GM12878 (cell line): ENCODE measurements around the gene ARHGAP15. TPM values are rescaled to one million over a fixed set of nuclear protein-coding genes. Genes with fewer than 3 reads are reported as not detected.

Experiments used
- ATAC-seq: fragments of 200-7000 bp; cut with Tn5 transposase; 3 replicates; pipeline ENCODE4 v1.9.1; 2020; ENCODE audit warnings: mild to moderate bottlenecking, moderate library complexity
- BruUV-seq: library from RNA; stranded (reverse); fragments of 400-500 nt; replicated peaks from 2 replicates; lab custom pipeline; 2021; lab: Mats Ljungman, UMichigan
- CTCF ChIA-PET: fragments of 300-600 bp; sonication (Branson Sonifier 250); formaldehyde crosslinking; extraction: SDS; loops from one replicate; lab custom pipeline; 2021; ENCODE audit warnings: inconsistent platforms; lab: Yijun Ruan, JAX
- POLR2A ChIA-PET: fragments of 350-600 bp; formaldehyde crosslinking; extraction: SDS; loops from one replicate; lab custom pipeline; 2021; ENCODE audit warnings: inconsistent platforms; lab: Charles Lee
- RAD21 ChIA-PET: fragments of 300-600 bp; sonication (Branson Sonifier 250); formaldehyde crosslinking; loops from one replicate; lab custom pipeline; 2023; ENCODE audit warnings: antibody characterized with exemption; ENCODE audit not compliant: unreplicated experiment; lab: Charles Lee
- SMC1A ChIA-PET: fragments of 300-600 bp; sonication (Branson Sonifier 250); formaldehyde crosslinking; loops from one replicate; lab custom pipeline; 2023; ENCODE audit not compliant: unreplicated experiment, uncharacterized antibody; lab: Charles Lee
- DNase-seq: peaks from one replicate; pipeline ENCODE4 v3.0.0-alpha.2; 2011; ENCODE audit warnings: low read depth, low spot score
- FAIRE-seq: peaks from 3 replicates; lab custom pipeline; 2011; peaks lifted over from hg19 to GRCh38; lab: Jason Lieb, UNC
- H2AFZ ChIP-seq: 2 replicates; pipeline ENCODE4 v1.6.0; 2011; ENCODE audit warnings: low read depth, low read length, control low read depth; ENCODE audit not compliant: control insufficient read depth
- H3K27ac ChIP-seq: 2 replicates; pipeline ENCODE4 v1.5.1; 2011; ENCODE audit warnings: control low read depth; ENCODE audit not compliant: control insufficient read depth, insufficient read depth
- H3K27me3 ChIP-seq, 2 experiments: replicated peaks in 1 of 2; 2 replicates each; pipeline versions ENCODE4 v1.6.0 to v1.6.1; 2011; ENCODE audit warnings: low read length in 1 of 2; ENCODE audit not compliant: control insufficient read depth in 2 of 2, insufficient read depth in 2 of 2
- H3K36me3 ChIP-seq, 2 experiments: 2 replicates each; pipeline ENCODE4 v1.5.1; 2011; ENCODE audit warnings: low read length in 1 of 2; ENCODE audit not compliant: control insufficient read depth in 2 of 2, insufficient read depth in 2 of 2
- H3K4me1 ChIP-seq: 2 replicates; pipeline ENCODE4 v1.6.1; 2011; ENCODE audit warnings: mild to moderate bottlenecking, low read length, moderate library complexity, mixed read lengths; ENCODE audit not compliant: control insufficient read depth, insufficient read depth
- H3K4me2 ChIP-seq: 2 replicates; pipeline ENCODE4 v1.6.0; 2011; ENCODE audit warnings: control low read depth; ENCODE audit not compliant: control insufficient read depth, insufficient read depth
- H3K4me3 ChIP-seq: fragments of 200-600 bp; sonication (generic); 2 replicates; pipeline ENCODE4 v1.5.1; 2016
- H3K79me2 ChIP-seq: 2 replicates; pipeline ENCODE4 v1.6.0; 2011; ENCODE audit warnings: low read length; ENCODE audit not compliant: control insufficient read depth, insufficient read depth
- H3K9ac ChIP-seq: 2 replicates; pipeline ENCODE4 v1.8.0; 2011; ENCODE audit warnings: low read length, control low read depth, mixed read lengths; ENCODE audit not compliant: control insufficient read depth, insufficient read depth
- H3K9me3 ChIP-seq: replicated peaks from 3 replicates; pipeline ENCODE4 v1.5.1; 2011; ENCODE audit warnings: mild to moderate bottlenecking, low read length; ENCODE audit not compliant: control insufficient read depth, insufficient read depth
- H4K20me1 ChIP-seq: 2 replicates; pipeline ENCODE4 v1.6.0; 2011; ENCODE audit not compliant: control insufficient read depth, insufficient read depth
- BCL11A ChIP-seq: IDR thresholded peaks from 2 replicates; pipeline ENCODE4 v1.6.1; 2011; ENCODE audit warnings: low read depth, low read length
- KAT2A ChIP-seq: conservative IDR thresholded peaks from 2 replicates; pipeline ENCODE4 v1.6.1; 2011; ENCODE audit warnings: low read depth, low read length; ENCODE audit not compliant: control insufficient read depth
- NBN ChIP-seq: fragments of 450-650 bp; IDR thresholded peaks from 2 replicates; pipeline ENCODE4 v1.6.1; 2016
- NR2C1 ChIP-seq: fragments of 450-650 bp; IDR thresholded peaks from 2 replicates; pipeline ENCODE4 v1.6.1; 2017; ENCODE audit warnings: antibody characterized with exemption, mild to moderate bottlenecking, moderate library complexity
- YY1 ChIP-seq: IDR thresholded peaks from 2 replicates; pipeline ENCODE4 v1.6.1; 2011; ENCODE audit warnings: low read depth, mild to moderate bottlenecking, low read length
- in situ Hi-C: fragments of 300-500 bp; cut with MboI; formaldehyde crosslinking; loops from 9 replicates; pipeline ENCODE4 v1.14.3; 2018; ENCODE audit warnings: mixed read lengths
- intact Hi-C: fragments of 100-400 bp; cut with micrococcal nuclease; formaldehyde crosslinking; loops from one replicate; pipeline ENCODE4 v1.14.2; 2022; ENCODE audit not compliant: unreplicated experiment
- polyA plus RNA-seq, 11 experiments: library from polyadenylated mRNA; depleted of rRNA in 4 of 11; unstranded in 6 of 11; stranded (reverse) in 5 of 11; fragments of >200 nt; fragmentation: Nextera tagmentation in 4 of 11; fragmentation: Illumina TruSeq in 1 of 11; extraction: Ambion mirVana in 4 of 11; extraction: Trizol in 1 of 11; gene quantifications; 1 replicate in 1 of 11; 2 replicates in 10 of 11; pipeline versions ENCODE4 v1.2.1 to v1.2.3, GENCODE V29; 2011 to 2016; ENCODE audit warnings: inconsistent platforms in 2 of 11, missing spikeins in 2 of 11, low read depth in 1 of 11
- total RNA-seq, 4 experiments: library from RNA; depleted of rRNA in 3 of 4; stranded (reverse); fragments of >200 nt in 3 of 4; fragmentation: Illumina TruSeq in 1 of 4; extraction: Trizol in 1 of 4; gene quantifications; 2 replicates each; pipeline versions ENCODE4 v1.2.1 to v1.2.3, GENCODE V29; 2013 to 2021
- TF ChIP-seq, protein P1 (sequence below): fragments of 150-350 bp; IDR thresholded peaks from 2 replicates; pipeline ENCODE4 v1.6.1; 2016; ENCODE audit warnings: low read depth, low read length

The ARHGAP15 gene
- total and polyA plus RNA-seq, 10 of the 15 experiments (the other 5 are each of a cell fraction or from before 2014, with no cell fraction given): 38.0 to 92.6 (median 66.7) TPM

- POLR2A ChIA-PET: interaction anchor here (1.0 to 1.5 kb wide), 3 partner anchors 14 to 18 kb away, joined by 3 to 6 read pairs (median 5); no protein-coding TSS in a partner anchor
- Histone ChIP-seq H3K27ac (peak overlapping the region; percentile 7; the same call in 1 of the 2 replicates), H3K79me2 (peaks cover 81% of the 10 kb centered on the region)
These were observed 18.8 kb downstream of the ARHGAP15 start for GRCh38 chr2:143148011-143148410.

More at GRCh38 chr2:143148011-143148410, 18.8 kb downstream of the ARHGAP15 start:
- Histone ChIP-seq H3K4me1 (peaks cover 35% of the 10 kb centered on the region), H3K9me3 (no peaks in the 10 kb centered on the region), H3K9ac (no peak overlapping the region), H3K4me2 (peak overlapping the region; percentile 48), H3K27me3 (no peaks in the 10 kb centered on the region), H4K20me1 (no peaks in the 10 kb centered on the region), H2AFZ (no peak overlapping the region), H3K36me3 (no peaks in the 10 kb centered on the region), H3K4me3 (no peak overlapping the region)
- FAIRE-seq (no peak), DNase-seq (no peak), ATAC-seq (peak; percentile 28)
- in situ Hi-C loops (no loop called here), intact Hi-C loops (no loop called here)
- no TSS peak for BruUV-seq
- TF ChIP-seq, protein P1, sequence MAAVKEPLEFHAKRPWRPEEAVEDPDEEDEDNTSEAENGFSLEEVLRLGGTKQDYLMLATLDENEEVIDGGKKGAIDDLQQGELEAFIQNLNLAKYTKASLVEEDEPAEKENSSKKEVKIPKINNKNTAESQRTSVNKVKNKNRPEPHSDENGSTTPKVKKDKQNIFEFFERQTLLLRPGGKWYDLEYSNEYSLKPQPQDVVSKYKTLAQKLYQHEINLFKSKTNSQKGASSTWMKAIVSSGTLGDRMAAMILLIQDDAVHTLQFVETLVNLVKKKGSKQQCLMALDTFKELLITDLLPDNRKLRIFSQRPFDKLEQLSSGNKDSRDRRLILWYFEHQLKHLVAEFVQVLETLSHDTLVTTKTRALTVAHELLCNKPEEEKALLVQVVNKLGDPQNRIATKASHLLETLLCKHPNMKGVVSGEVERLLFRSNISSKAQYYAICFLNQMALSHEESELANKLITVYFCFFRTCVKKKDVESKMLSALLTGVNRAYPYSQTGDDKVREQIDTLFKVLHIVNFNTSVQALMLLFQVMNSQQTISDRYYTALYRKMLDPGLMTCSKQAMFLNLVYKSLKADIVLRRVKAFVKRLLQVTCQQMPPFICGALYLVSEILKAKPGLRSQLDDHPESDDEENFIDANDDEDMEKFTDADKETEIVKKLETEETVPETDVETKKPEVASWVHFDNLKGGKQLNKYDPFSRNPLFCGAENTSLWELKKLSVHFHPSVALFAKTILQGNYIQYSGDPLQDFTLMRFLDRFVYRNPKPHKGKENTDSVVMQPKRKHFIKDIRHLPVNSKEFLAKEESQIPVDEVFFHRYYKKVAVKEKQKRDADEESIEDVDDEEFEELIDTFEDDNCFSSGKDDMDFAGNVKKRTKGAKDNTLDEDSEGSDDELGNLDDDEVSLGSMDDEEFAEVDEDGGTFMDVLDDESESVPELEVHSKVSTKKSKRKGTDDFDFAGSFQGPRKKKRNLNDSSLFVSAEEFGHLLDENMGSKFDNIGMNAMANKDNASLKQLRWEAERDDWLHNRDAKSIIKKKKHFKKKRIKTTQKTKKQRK: no peak
- no peak for TF ChIP-seq YY1
- no peak for TF ChIP-seq BCL11A
- no peak for TF ChIP-seq NR2C1
- no peak for TF ChIP-seq NBN
- no peak for TF ChIP-seq KAT2A
- ChIA-PET SMC1A (interaction anchor here (0.6 to 7.4 kb wide), 11 partner anchors 8 to 50 kb away, joined by 3 to 109 read pairs (median 4); partner anchors contain the start of gene ARHGAP15), RAD21 (interaction anchor here (1.1 to 2.1 kb wide), 7 partner anchors 8 to 20 kb away, joined by 5 to 8 read pairs (median 7); no protein-coding TSS in a partner anchor), CTCF (interaction anchor here (1.1 to 2.5 kb wide), 6 partner anchors 10 to 111 kb away, joined by 4 to 18 read pairs (median 6); no protein-coding TSS in a partner anchor)
